Kidney epithelial cell (primary cell): Measurements from ENCODE around the gene SHC3. TPM values are rescaled to one million over a fixed set of nuclear protein-coding genes. Genes with fewer than 3 reads are reported as not detected.

Experiments used
- DNase-seq: peaks from one replicate; pipeline ENCODE4 v3.0.0-alpha.2; 2010; ENCODE audit warnings: low read depth
- H3K27me3 ChIP-seq: 2 replicates; pipeline ENCODE4 v1.6.0; 2011; ENCODE audit warnings: low read length; ENCODE audit not compliant: control insufficient read depth, insufficient read depth
- H3K36me3 ChIP-seq: 2 replicates; pipeline ENCODE4 v1.5.1; 2011; ENCODE audit warnings: low read length; ENCODE audit not compliant: control insufficient read depth, insufficient read depth
- H3K4me3 ChIP-seq: 2 replicates; pipeline ENCODE4 v1.5.1; 2011; ENCODE audit warnings: low read depth, mild to moderate bottlenecking, control low read depth, low read length
- total RNA-seq: library from RNA; depleted of rRNA; stranded (reverse); fragments of >200 nt; gene quantifications from 2 replicates; pipeline ENCODE4 v1.2.3, GENCODE V29; 2015
- TF ChIP-seq, protein P1 (sequence below): IDR thresholded peaks from 2 replicates; pipeline ENCODE4 v1.5.1; 2011; ENCODE audit warnings: mild to moderate bottlenecking, moderate library complexity, low read length, control low read depth, inconsistent platforms; ENCODE audit not compliant: insufficient read depth, poor library complexity, severe bottlenecking

Gene SHC3
- total RNA-seq, 1 donor from 2014 or later = 2.9 TPM

- TF ChIP-seq, protein P1, sequence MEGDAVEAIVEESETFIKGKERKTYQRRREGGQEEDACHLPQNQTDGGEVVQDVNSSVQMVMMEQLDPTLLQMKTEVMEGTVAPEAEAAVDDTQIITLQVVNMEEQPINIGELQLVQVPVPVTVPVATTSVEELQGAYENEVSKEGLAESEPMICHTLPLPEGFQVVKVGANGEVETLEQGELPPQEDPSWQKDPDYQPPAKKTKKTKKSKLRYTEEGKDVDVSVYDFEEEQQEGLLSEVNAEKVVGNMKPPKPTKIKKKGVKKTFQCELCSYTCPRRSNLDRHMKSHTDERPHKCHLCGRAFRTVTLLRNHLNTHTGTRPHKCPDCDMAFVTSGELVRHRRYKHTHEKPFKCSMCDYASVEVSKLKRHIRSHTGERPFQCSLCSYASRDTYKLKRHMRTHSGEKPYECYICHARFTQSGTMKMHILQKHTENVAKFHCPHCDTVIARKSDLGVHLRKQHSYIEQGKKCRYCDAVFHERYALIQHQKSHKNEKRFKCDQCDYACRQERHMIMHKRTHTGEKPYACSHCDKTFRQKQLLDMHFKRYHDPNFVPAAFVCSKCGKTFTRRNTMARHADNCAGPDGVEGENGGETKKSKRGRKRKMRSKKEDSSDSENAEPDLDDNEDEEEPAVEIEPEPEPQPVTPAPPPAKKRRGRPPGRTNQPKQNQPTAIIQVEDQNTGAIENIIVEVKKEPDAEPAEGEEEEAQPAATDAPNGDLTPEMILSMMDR = no peak
- H3K36me3 ChIP-seq = no peaks in the 10 kb centered on the region
- no peak overlapping the region for H3K4me3 ChIP-seq
- peaks cover 6% of the 10 kb centered on the region for H3K27me3 ChIP-seq
- no peak for DNase-seq
Observed at GRCh38 chr9:88959727-88960469, 218.7 kb downstream of the SHC3 start.

- H3K4me3 ChIP-seq = no peak overlapping the region
- no peak for DNase-seq
- TF ChIP-seq, protein P1 = no peak
Observed at GRCh38 chr9:88957526-88957925, 221.1 kb downstream of the SHC3 start.

More at GRCh38 chr9:88957526-88957925, 221.1 kb downstream of the SHC3 start:
- Histone ChIP-seq H3K27me3 (peaks cover 6% of the 10 kb centered on the region), H3K36me3 (no peaks in the 10 kb centered on the region)

Other genes starting within 250 kb of the SHC3 start
- 1.8 and 1.9 TPM in 2 replicates for gene S1PR3, start 187.3 kb downstream of the SHC3 start, total RNA-seq
- 57.7 and 113 TPM in 2 replicates for gene CKS2, start 132.4 kb upstream of the SHC3 start, total RNA-seq
- gene SECISBP2, start 139.7 kb upstream of the SHC3 start, total RNA-seq = 47.3 and 47.6 TPM in 2 replicates